GM10248 (cell line): ENCODE data around the gene ADAMTS8.

Experiments
- CTCF ChIA-PET: fragments of 300-600 bp; sonication (Branson Sonifier 250); formaldehyde crosslinking; extraction: SDS; loops from one replicate; lab custom pipeline; 2021; ENCODE audit warnings: antibody characterized with exemption; lab: Yijun Ruan, JAX
- POLR2A ChIA-PET: fragments of 350-650 bp; sonication (Branson Sonifier 250); formaldehyde crosslinking; extraction: SDS; loops from one replicate; lab custom pipeline; 2020; ENCODE audit warnings: antibody characterized with exemption; lab: Yijun Ruan, JAX
- DNase-seq: peaks from one replicate; pipeline ENCODE4 v3.0.0; 2012; ENCODE audit errors: extremely low spot score
- CTCF ChIP-seq: IDR thresholded peaks from 2 replicates; pipeline ENCODE4 v1.5.1; 2012; ENCODE audit warnings: mild to moderate bottlenecking, low read depth; ENCODE audit errors: extremely low read depth, missing control alignments, control extremely low read depth

Gene ADAMTS8

GRCh38 chr11:130409594-130410388 lies 18.6 kb downstream of the ADAMTS8 start:
- TF ChIP-seq CTCF: no peak
- DNase-seq: no peak
- ChIA-PET POLR2A (no interaction called here), CTCF (interaction anchor here (1.0 kb wide), 1 partner anchor 452 kb away, joined by 3 read pairs; no protein-coding TSS in a partner anchor)

GRCh38 chr11:130408901-130409300 lies 19.5 kb downstream of the ADAMTS8 start:
- CTCF ChIA-PET: interaction anchor here (1.0 kb wide), 1 partner anchor 453 kb away, joined by 3 read pairs; no protein-coding TSS in a partner anchor
- DNase-seq: no peak
- POLR2A ChIA-PET: no interaction called here
- no peak for TF ChIP-seq CTCF

GRCh38 chr11:130408401-130408890 lies 20.0 kb downstream of the ADAMTS8 start:
- no peak for DNase-seq
- TF ChIP-seq CTCF: no peak
- CTCF ChIA-PET: no interaction called here
- POLR2A ChIA-PET: no interaction called here

GRCh38 chr11:130407978-130408377 lies 20.4 kb downstream of the ADAMTS8 start:
- DNase-seq: no peak
- ChIA-PET POLR2A (no interaction called here), CTCF (no interaction called here)
- TF ChIP-seq CTCF: no peak

- ChIA-PET POLR2A (no interaction called here), CTCF (interaction anchor here (1.0 kb wide), 1 partner anchor 12 kb away, joined by 3 read pairs; no protein-coding TSS in a partner anchor)
- no peak for DNase-seq
- no peak for TF ChIP-seq CTCF
Measured at GRCh38 chr11:130405428-130405827, 23.0 kb downstream of the ADAMTS8 start.

GRCh38 chr11:130404727-130405126 lies 23.7 kb downstream of the ADAMTS8 start:
- no peak for DNase-seq
- no peak for TF ChIP-seq CTCF
- POLR2A ChIA-PET: no interaction called here
- CTCF ChIA-PET: no interaction called here
